Measurements from ENCODE around the gene LRP10. TPM values are rescaled to one million over a fixed set of nuclear protein-coding genes. Genes with fewer than 3 reads are reported as not detected.

LRP10 gene
- total RNA-seq, 1 donor from 2014 or later, result 40.5 TPM

GRCh38 chr14:22928237-22929103 lies 56.9 kb downstream of the LRP10 start:
- Mint-ChIP-seq H3K4me3 (ENCODE audit: low read depth) (no peak overlapping the region), H3K27ac (no peak overlapping the region), H3K4me1 (ENCODE audit: low read depth) (peaks cover 27% of the 10 kb centered on the region), H3K9me3 (no peaks in the 10 kb centered on the region), H3K27me3 (ENCODE audit: low read depth) (no peaks in the 10 kb centered on the region), H3K36me3 (ENCODE audit: low read depth) (peaks cover 37% of the 10 kb centered on the region)
- DNase-seq (ENCODE audit: low spot score), result peak; percentile 22
- intact Hi-C loops (cut with micrococcal nuclease), result loop anchor here (1.0 to 5.0 kb wide), 7 partner anchors 9 to 394 kb away; partner anchors contain the start of genes DAD1, HAUS4, PABPN1 and RBM23

GRCh38 chr14:22929104-22929960 lies 57.8 kb downstream of the LRP10 start, which contains the start of gene PRMT5:
Gene PRMT5, minus strand, starts transcription at chr14:22929376. Its CDS starts 15 bp downstream, at chr14:22929361.
- H3K27ac Mint-ChIP-seq, result no peak within 1 kb of the TSS
- intact Hi-C loops (cut with micrococcal nuclease), result loop anchor here (1.0 to 5.0 kb wide), 7 partner anchors 10 to 393 kb away; partner anchors contain the start of genes DAD1, HAUS4, PABPN1 and RBM23
- peaks cover 29% of the 10 kb centered on the region for H3K36me3 Mint-ChIP-seq (ENCODE audit: low read depth)
- peak; percentile 96 for DNase-seq (ENCODE audit: low spot score)
- peaks cover 27% of the 10 kb centered on the region for H3K4me1 Mint-ChIP-seq (ENCODE audit: low read depth)
- no peak within 1 kb of the TSS for H3K4me3 Mint-ChIP-seq (ENCODE audit: low read depth)
- no peaks in the 10 kb centered on the region for H3K27me3 Mint-ChIP-seq (ENCODE audit: low read depth)
- no peaks in the 10 kb centered on the region for H3K9me3 Mint-ChIP-seq

- H3K4me1 Mint-ChIP-seq (ENCODE audit: low read depth), result peaks cover 27% of the 10 kb centered on the region
- H3K9me3 Mint-ChIP-seq, result no peaks in the 10 kb centered on the region
- no peaks in the 10 kb centered on the region for H3K27me3 Mint-ChIP-seq (ENCODE audit: low read depth)
- DNase-seq (ENCODE audit: low spot score), result no peak
- no peak overlapping the region for H3K27ac Mint-ChIP-seq
- no peak overlapping the region for H3K4me3 Mint-ChIP-seq (ENCODE audit: low read depth)
- intact Hi-C loops (cut with micrococcal nuclease), result loop anchor here (1.0 to 5.0 kb wide), 8 partner anchors 11 to 392 kb away; partner anchors contain the start of genes DAD1, HAUS4, PABPN1 and RBM23
- H3K36me3 Mint-ChIP-seq (ENCODE audit: low read depth), result peaks cover 22% of the 10 kb centered on the region
These were observed 58.4 kb downstream of the LRP10 start for GRCh38 chr14:22929961-22930364.

Other genes starting within 250 kb of the LRP10 start
- not detected in 2 replicates for gene OR6J1, start 227.4 kb upstream of the LRP10 start, total RNA-seq
- gene OXA1L, start 105.1 kb upstream of the LRP10 start, total RNA-seq, result 114 and 123 TPM in 2 replicates
- gene SLC7A7, start 56.3 kb upstream of the LRP10 start, total RNA-seq, result 0.25 TPM in 1 of 2 replicates, not detected in the other
- 173 and 175 TPM in 2 replicates for gene MRPL52, start 41.9 kb upstream of the LRP10 start, total RNA-seq
- 2.6 and 2.7 TPM in 2 replicates for gene MMP14, start 35.2 kb upstream of the LRP10 start, total RNA-seq
- gene REM2, start 11.5 kb downstream of the LRP10 start, total RNA-seq, result 0.28 and 0.30 TPM in 2 replicates
- 77.3 and 81.1 TPM in 2 replicates for gene RBM23, start 47.4 kb downstream of the LRP10 start, total RNA-seq
- gene PRMT5, start 57.6 kb downstream of the LRP10 start, total RNA-seq, result 147 and 152 TPM in 2 replicates
- gene HAUS4, start 85.3 kb downstream of the LRP10 start, total RNA-seq, result 63.5 and 65.5 TPM in 2 replicates
- 1.5 and 2.1 TPM in 2 replicates for gene AJUBA, start 110.8 kb downstream of the LRP10 start, total RNA-seq
- gene C14orf93, start 138.4 kb downstream of the LRP10 start, total RNA-seq, result 9.1 and 9.2 TPM in 2 replicates
- 124 and 134 TPM in 2 replicates for gene PSMB5, start 163.2 kb downstream of the LRP10 start, total RNA-seq
- gene PSMB11, start 170.5 kb downstream of the LRP10 start, total RNA-seq, result not detected in 2 replicates
- 1.4 and 2.1 TPM in 2 replicates for gene CDH24, start 185.8 kb downstream of the LRP10 start, total RNA-seq
- gene ACIN1, start 223.4 kb downstream of the LRP10 start, total RNA-seq, result 209 and 213 TPM in 2 replicates
- gene C14orf119, start 223.8 kb downstream of the LRP10 start, total RNA-seq, result 57.7 and 65.2 TPM in 2 replicates
- not detected in 2 replicates for gene CIROP, start 233.2 kb downstream of the LRP10 start, total RNA-seq
- gene CEBPE, start 247.5 kb downstream of the LRP10 start, total RNA-seq, result not detected in 2 replicates